GM18505 (cell line): ENCODE measurements around the gene FAM20A.

Experiments
- ATAC-seq: cut with Tn5 transposase; IDR thresholded peaks from one replicate; pipeline ENCODE4 v1.9.1; 2021; ENCODE audit not compliant: unreplicated experiment
- POLR2A ChIP-seq: IDR thresholded peaks from 4 replicates; pipeline ENCODE4 v1.6.1; 2011; ENCODE audit warnings: borderline replicate concordance; ENCODE audit not compliant: insufficient read depth, insufficient read length; ENCODE audit errors: extremely low read depth

The FAM20A gene

DNA sequence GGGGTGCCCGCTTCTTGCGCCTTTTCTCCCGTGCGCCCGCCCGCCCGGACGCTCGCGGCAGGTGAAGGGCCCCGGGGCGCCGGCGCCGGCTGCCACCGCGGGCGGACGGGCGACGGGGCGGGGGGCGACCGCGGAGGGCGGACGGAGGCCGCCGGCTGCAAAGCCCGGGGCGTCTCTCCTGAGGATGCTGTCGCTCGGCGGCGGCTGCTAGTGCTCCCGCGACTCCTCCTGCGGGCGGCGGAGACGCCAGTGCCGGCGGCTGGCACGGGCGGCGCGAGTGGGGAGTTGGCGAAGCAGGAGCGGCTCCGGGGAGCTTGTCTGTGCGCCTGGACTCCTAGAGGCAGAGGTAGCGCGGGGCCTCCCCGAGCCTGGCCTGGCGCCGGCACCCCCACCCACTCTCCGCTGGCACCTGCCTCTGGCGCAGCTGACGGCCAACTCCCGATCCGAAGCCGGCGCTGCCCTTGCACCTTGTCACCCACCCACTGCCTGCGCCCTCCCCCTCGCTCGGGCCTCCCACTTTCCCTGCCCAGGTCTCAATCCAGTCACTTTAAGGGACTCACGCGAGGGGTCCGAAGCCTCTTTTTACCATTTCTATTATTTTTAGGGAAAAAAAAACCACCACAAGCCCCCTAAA, at the start of gene FAM20A:
FAM20A (minus strand) TSS at position 437 of the 634 bp plus-strand sequence. CDS start 701 bp downstream, outside the sequence.
- no peak for TF ChIP-seq POLR2A
- ATAC-seq, result no peak

DNA sequence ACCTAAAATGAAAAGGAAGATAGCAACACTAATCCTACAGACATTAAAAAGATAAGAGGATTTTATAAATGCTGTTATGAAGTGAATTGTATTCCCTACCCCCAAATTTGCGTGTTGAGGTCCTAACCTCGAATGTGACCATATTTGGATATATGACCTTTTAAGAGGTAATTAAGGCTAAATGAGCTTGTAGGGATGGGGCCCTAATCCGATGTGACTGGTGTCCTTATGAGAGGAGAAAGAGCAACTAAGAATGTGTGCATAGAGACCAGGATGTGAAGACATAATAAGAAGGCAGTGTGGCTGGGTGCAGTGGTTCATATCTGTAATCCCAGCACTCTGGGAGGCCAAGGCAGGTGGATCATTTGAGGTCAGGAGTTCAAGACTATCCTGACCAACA, 48.2 kb upstream of the FAM20A start:
- ATAC-seq, result no peak
- no peak for TF ChIP-seq POLR2A

DNA sequence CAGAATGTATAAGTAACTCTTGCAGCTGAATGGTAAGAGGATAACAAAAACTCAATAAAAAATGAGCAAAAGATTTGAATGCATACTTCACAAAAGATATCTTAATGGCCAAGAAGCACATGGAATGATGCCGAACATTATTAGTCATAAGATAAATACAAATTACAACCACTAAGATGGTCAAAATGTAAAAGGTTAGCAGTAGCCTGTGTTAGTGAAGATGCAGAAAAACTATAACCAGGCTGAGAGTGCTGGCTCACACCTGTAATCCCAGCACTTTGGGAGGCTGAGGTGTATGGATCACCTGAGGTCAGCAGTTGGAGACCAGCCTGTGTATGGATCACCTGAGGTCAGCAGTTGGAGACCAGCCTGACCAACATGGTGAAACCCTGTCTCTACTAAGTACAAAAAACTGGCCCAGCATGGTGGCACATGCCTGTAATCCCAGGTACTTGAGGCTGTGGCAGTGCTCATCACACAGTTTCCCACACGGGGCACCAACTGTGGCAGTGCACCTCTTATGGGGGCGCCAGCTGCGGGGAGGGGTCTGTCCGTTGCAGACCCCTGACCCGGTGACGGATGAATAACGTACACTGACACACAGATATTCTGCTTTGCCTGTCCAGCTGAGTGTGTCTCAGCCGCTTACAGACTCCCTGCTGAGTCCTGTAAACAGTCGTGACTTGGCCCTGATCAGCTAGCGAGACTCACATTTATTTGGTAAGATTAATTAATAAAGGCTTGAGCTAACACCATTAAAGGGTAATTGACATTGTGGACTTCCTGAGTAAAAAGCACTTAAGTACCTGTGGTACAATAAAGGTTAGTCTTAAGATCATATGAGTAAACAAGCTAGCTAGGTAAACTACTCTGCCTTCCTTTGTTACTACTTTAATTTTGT, 45.7 kb upstream of the FAM20A start:
- no peak for ATAC-seq
- TF ChIP-seq POLR2A, result no peak

DNA sequence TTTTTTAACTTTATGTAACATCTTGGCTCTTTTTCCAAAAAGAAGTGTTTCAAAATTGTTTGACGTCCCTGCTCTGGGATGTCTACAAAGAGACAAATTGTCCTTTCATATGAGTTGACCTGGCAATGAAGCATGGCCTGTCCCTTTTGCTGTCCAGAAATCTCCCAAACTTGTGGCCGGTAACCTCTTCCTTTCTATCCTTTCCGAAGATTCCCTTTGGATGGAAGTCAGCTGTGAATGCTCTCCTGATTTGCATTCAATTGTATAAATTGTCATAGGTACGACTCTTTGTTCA, 40.9 kb upstream of the FAM20A start:
- TF ChIP-seq POLR2A, result no peak
- no peak for ATAC-seq

DNA sequence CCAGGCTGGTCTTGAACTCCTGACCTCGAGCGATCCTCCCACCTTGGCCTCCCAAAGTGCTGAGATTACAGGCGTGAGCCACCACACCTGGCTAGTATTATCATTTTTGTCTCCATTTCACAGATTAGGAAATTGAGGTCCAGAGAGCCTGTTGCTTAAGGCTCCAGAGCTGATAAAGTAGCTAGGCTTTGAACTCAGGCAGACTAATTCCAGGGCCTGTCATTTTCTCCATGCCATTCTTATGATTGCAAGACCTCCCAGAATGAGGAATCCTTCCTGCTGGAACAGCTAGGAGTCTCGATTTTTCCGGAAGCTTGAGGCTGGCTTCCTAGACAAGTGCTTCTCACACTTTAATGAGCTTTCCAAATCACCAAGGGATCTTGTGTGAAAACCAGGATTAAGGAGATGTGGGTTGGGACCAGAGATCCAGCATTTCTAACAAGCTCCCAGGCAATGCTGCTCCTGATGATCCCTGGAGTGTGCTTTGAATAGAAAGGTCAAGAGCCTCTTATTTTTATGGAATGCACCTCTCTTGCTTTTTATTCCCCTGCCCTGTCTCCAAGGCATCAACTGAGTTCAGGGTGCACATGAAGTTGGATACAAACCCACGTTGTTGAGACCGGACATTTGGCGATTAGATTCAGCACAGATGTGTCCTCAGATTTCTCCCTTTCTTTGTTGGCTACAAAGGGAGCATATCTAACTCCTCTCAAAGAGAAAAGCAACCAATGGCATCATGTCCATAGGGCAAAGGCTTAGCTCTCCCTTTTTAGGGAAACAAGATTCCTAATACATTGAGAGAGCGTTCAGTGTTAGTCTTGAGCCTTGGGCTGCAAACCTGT, 40.3 kb upstream of the FAM20A start:
- ATAC-seq, result no peak
- TF ChIP-seq POLR2A, result no peak

DNA sequence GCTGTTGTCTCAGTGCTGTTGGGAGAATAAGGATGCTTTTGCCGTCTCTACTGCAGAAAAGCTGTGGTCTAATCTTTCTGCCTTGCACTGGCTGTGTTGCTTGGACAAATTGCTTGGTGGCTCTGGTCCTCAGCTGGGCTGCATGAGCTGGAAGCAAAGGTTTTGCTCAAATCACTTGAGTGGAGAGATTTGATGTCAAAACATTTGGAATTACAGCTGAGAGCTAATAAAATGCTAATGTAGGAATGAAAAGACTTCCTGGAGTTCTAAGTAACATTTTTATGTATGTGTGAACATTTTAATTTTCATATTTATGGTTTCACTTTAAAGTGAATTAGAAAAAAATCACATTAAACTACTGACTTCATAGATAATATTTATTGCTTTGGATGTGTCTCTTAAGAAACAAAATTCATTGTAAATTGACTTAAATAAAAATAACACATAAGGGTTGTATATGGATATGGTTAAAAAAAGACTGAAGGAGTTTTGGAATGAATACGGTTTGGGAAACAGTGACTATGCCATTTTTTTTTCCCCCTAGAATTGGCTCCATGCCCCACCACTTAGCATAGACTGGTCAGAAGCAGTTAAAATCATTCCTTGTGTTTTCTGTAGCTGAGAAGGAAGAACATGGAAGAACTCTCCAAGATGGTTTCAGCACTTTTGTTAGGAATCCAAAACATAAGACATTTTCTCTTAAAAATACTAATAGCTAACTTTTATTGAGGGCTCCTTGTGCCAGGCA, 39.2 kb upstream of the FAM20A start:
- TF ChIP-seq POLR2A, result no peak
- no peak for ATAC-seq

DNA sequence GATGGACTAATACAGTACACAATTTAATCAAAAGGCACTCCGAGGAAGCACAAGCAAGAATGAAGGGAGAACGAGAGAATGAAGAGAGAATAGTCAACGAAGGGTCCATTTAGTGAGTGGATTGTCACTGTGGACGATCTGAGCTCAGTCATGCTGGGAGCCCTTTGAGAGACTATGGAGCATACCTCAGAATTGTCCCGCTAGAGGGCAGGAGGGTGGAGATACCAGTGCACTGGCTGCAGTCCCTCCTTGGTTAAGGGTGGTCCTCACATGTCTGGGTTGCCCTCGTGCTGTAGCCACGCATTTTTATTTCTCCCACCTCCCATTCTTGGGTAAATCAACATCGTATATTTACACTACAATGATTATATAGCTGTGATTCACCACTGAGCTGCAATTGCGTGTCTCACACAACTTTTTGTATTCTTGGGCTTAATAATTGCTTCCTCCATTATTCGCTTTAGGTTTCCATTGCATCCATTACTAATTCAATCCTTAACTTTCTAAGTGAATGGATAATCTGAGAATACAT, 33.2 kb upstream of the FAM20A start:
- TF ChIP-seq POLR2A, result no peak
- no peak for ATAC-seq

DNA sequence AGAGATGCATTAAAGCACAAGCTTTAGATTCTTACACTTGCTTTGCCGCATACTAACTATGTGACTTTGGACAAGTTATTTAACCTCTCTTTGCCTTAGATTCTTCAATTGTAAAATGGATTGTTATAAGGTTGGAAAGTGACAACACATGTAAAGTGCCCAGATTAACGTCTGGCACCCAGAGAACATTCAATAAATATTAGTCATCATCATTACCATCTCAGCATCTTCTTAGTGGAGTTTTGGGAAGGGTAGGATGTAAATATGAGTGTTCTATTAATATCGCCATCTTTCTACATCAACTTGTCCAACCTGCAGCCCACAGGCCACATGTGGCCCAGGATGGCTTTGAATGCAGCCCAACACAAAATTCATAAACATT, 27.4 kb upstream of the FAM20A start:
- ATAC-seq, result no peak

DNA sequence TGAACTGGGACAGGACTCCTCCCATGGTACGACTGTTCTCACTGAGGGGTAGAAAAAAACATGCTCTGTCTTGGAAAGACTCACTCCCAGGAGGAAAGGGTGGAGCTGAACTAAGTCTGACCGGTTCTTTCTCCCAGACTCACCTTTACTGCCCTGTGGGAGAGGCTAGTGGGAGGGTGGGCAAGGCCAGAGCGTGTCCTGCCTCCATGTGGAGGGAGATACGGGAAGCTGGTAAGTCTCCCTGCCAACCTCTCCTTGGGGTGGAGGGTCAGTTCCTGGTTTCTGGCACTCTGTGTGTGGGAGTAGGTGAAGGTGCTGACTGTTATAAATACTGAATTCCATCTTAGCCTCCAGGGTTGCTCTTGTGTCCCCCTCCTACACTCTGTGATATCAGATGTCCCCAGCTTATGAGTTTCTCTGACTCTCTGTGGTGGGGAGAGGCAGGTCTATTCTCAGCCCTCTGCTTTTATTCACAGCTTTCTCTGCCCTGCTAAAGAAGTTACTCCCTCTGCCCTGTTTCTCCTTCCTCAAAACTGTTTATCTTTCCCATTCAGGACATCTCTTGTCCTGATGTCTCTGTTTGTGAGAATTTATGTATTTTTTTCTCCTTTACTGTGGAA, 26.9 kb upstream of the FAM20A start:
- no peak for TF ChIP-seq POLR2A
- no peak for ATAC-seq

More for the DNA sequence above, 27.4 kb upstream of the FAM20A start:
- TF ChIP-seq POLR2A, result no peak

DNA sequence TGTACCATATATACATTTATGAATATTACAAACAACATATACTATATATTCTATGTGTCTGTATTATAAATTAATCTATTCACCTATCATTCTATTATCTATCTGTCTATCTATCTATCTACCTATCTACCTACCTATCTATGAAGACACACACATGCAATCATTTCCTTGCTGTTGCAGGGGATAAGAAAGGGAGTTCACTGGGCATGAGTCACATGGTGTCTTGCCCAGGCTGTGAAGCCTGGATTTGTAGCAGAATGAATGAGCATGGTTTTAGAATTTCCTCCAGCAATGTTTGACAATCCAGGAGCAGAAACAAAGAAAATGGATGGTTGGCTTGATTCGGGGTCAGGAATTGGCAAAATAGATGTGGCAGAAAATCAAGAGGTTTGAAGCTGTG, 23.2 kb upstream of the FAM20A start:
- ATAC-seq, result no peak
- no peak for TF ChIP-seq POLR2A

DNA sequence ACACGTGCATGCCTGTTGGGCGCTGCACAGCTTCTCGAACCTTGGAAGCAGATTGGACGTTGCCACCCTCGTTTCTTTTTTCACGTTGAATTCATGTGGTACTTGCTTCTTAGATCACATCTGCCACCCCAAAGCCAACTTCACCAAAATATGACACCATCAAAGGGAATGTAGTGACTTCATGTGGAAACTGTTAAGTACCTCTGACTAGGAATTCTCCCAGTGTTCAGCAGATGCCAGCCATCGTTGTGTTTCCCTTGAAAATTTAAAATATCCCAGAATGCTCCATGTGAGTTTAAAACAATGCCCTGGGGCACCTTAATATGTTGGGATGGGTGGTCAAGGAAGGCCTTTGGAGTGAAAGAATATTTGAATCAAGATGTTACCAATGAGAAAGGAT, 22.6 kb upstream of the FAM20A start:
- TF ChIP-seq POLR2A, result no peak
- no peak for ATAC-seq

DNA sequence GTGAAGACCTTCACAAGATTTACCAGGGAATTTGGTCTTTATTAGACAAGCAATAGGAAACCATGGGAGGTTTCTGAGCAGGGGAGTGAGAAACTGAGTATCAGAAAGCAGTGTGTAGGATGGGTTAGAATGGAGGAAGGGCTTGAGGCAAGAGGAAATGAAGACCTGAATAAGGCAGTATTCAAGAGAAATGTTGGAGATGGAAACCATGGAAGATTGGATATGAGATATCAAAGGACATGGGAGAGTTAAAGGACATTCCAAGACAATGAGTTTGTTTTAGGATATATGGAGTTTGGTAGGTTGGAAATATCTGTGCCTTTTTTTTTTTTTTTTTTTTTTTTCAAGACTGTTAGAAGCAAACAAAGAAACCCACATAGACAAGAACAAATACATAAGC, 21.3 kb upstream of the FAM20A start:
- TF ChIP-seq POLR2A, result no peak
- no peak for ATAC-seq
